Left colon (tissue), 2 donors: Measurements from ENCODE around the gene TBX2. TPM values are rescaled to one million over a fixed set of nuclear protein-coding genes. Genes with fewer than 3 reads are reported as not detected.

Experiments used
- ATAC-seq: fragments of 200-7000 bp; cut with Tn5 transposase; one replicate; pipeline ENCODE4 v1.9.1; 2020; ENCODE audit warnings: mild to moderate bottlenecking, moderate library complexity
- DNase-seq, 2 donors: peaks; one replicate each; pipeline ENCODE4 v3.0.0-alpha.2; 2020
- intact Hi-C, 2 donors: fragments of 100-400 bp; cut with DNase I in 1 of 2; cut with micrococcal nuclease in 1 of 2; formaldehyde crosslinking; loops; one replicate each; pipeline versions ENCODE4 v1.11.2 to v1.14.0; 2022; cut with DNase I, micrococcal nuclease
- total RNA-seq, 2 donors: library from RNA; stranded (reverse); fragmentation: NEBNext Ultra II Directional; extraction: Animal tissue kit (Norgen Biotek cat#: 25700); gene quantifications; one replicate each; pipeline ENCODE4 v1.2.1, GENCODE V29; 2021
- donor health status: DM: no; HTN: no; CAD: no.
- donor health status: DM: yes; HTN: yes; CAD: no.

The TBX2 gene
- total RNA-seq, 2 donors from 2014 or later = 5.8 to 11.7 TPM

DNA sequence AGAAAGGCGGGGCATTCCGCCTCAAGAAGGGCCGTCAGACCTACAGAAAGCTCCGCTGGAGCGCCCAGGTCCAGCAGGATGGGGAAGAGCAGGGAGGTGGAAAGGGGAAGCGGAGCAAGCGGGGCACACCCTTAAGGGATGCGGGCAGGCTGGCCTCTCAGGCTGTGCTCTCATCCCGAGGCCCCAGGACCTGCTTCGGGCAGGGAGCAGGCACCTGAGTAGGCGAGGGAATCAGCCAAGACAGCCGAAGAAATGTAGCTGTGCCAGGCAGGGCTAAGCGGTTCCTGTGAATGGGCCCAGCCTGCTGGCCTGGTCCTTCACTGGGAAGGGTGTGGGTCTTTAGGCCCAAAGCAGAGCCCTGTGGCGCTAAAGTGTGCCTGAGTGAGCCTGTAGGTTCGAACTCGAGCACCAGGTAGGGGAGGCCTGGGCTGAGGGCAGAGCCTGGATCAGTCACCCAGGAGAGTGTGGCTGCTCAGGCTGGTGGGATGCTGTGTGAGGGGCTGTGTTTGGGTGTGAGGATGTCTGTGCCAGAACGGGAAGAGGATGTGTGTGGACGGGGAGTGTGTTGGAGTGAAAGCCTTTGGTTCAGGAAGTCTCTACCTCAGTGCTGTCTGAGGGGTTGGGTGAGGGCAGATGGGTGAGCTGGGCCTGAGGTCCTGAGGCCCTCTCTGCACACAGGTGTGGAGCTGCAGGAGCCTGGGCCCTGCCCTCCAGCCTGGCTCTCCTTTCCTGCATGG, 55.8 kb downstream of the TBX2 start:
- ATAC-seq (peak; percentile 28), DNase-seq (no peak)
- intact Hi-C loops = no loop called here

DNA sequence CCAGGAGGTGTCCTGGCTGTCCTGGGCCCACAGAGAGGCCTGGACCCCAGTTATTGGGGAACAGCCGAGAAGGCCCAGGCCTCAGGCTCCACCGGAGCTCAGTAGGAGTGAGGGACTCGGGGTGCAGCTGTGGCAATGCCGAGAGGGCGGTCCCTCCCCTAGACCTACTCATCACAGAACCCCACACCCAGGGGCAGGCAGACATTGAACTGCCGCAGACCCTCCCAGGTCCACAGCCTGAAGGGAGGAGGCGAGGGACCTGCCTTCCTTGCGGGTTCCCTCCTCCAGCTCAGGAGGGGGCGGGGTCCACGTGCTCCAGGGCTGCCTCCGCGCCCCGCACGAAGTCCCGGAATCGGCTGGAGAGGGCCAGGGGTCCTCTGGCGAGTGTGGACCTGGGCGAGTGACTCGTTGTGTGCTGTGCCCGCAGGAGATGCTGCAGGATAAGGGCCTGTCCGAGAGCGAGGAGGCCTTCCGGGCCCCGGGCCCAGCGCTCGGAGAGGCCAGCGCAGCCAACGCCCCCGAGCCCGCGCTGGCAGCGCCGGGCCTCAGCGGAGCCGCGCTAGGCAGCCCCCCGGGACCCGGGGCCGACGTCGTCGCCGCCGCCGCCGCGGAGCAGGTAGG, 56.5 kb downstream of the TBX2 start:
- intact Hi-C loops = no loop called here
- ATAC-seq (no peak), DNase-seq (no peak)

DNA sequence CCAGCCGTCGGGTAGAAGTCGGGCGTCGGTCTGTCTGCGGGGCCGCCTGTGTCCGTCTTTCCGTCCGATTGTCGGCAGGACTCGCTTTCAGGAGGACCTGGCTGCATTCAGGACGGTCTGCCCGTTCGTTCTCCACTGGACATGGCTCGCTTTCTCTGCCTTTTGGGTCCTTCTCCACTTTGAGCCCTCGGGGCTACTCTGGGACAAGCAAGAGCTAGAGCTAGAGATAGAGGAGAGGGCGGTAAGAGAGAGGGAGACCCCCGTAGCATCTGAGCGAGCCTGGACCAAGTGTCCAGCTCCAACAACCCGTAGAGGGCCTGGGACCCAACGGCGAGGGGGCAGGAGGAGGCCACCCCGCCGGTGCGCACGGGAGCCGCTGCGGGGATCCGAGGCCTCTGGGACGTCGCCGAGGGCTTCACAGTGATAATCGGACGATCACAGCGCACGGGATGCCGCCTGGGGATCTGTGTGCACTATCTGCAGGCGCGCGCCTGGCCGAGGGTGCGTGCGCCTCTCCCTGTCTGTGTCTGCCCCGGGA, 57.1 kb downstream of the TBX2 start:
- ATAC-seq (no peak), DNase-seq (no peak)
- intact Hi-C loops = no loop called here

DNA sequence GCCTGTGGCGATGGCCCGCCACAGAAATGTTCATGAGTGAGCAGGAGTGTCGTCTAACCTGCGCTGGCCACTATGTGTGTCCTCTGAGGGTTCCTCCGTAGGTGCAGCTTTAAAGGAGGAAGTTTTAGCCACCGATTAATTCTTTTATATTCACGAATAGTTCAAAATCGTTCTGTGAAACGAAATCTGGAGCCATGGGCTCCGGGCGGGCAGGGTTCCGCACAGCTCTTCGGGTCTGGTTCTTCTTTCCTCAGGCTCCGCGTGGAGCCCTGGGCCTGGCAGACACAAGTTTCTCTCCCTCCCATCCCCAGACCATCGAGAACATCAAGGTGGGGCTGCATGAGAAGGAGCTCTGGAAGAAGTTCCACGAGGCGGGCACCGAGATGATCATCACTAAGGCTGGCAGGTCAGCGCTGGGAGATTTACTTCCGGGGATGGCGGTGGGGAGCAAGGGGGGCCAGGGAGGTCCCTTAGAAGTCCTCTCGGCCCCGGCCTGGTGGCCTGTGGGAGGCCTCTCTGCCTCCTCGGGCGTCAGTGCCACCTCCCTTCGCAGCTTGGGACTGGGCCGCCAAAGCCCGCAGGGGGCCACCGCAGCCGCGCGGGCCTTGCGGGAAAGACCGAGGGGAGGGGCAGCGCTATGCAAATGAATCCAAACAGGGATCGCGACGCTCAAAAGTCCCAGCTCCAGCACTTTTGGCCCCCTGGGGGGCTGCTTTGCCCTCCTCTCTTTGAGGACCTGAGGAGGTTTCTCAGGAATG, 57.8 kb downstream of the TBX2 start:
- ATAC-seq (no peak), DNase-seq (no peak)
- intact Hi-C loops = no loop called here

DNA sequence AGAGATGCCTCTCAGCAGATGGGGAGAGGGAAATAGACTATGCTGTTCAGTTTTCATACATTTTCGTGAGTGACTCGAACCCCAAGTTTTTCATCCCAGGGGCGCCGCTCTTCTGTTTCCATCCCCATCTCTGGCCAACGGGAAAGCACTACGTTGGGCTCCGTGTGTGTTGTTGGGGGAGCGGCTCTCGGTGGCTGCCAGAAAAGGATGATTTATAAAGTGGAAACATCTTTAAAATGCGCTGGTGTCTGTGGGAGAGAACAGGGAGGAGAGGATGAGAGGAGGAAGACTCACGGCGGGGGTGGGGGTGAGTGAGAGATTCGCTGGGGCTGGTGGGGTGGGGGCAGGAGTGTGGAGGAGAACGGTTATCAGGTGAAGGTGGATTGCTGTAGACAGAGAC, 58.4 kb downstream of the TBX2 start:
- intact Hi-C loops = no loop called here
- DNase-seq (no peak), ATAC-seq (no peak)

DNA sequence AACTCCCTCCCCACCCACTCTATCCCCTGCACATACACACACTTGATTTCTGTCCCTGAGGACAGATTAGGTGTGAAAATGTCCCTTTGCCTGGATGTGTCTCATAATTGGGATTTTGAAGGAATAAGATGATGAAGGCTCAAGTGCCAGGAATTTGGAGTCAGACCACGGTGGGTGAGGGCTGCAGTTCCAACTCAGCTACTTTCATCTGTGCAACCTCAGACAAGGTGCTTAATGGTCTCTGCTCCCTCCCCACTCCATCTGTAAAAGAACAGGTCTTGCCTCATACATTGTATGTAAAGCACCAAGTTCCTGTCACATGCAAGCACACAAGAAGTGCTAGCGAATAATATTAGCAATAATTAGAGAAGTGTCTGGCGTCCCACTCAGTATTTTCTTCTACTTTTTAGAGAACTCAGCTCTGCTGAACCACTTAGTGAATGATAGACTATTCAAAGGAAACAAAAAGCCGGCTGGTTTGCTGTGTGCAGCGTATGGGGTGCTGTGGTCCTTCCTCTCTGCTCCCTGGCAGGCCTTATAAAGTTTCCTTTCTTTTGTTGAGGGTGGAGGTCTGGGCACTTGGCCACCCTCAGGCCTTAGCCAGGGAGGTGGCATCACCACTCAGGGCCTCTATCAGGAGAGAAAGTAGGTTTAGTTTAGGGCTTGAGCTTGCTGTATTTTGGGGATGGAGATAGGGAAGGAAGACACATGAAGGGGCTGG, 58.9 kb downstream of the TBX2 start:
- intact Hi-C loops = no loop called here

More for the DNA sequence above, 58.9 kb downstream of the TBX2 start:
- DNase-seq (no peak), ATAC-seq (no peak)

Other genes starting within 250 kb of the TBX2 start
- gene TBX4, start 52.6 kb downstream of the TBX2 start, total RNA-seq = not detected
- gene NACA2, start 191.4 kb downstream of the TBX2 start, total RNA-seq = not detected